HEK293 (cell line): ENCODE measurements around the gene ATE1.
A peak's percentile ranks its signal among the peaks of the same experiment; 100 is the strongest.

Source experiments
- CTCF ChIA-PET: fragments of 350-600 bp; formaldehyde crosslinking; extraction: SDS; loops from one replicate; lab custom pipeline; 2021; ENCODE audit warnings: antibody characterized with exemption; lab: Yijun Ruan, JAX
- POLR2A ChIA-PET: fragments of 300-600 bp; formaldehyde crosslinking; extraction: SDS; loops from one replicate; lab custom pipeline; 2020; ENCODE audit warnings: antibody characterized with exemption, inconsistent platforms; lab: Yijun Ruan, JAX
- H3K27ac ChIP-seq: fragments of 200-500 bp; sonication (Bioruptor generic); 2 replicates; pipeline ENCODE4 v1.5.1; 2014; ENCODE audit warnings: low read depth, low read length, control low read depth, inconsistent platforms; ENCODE audit errors: extremely low read depth
- H3K36me3 ChIP-seq, 2 experiments: fragments of 200-500 bp in 1 of 2; sonication (Bioruptor generic) in 1 of 2; 1 replicate in 1 of 2; 2 replicates in 1 of 2; pipeline ENCODE4 v1.5.1; 2014 to 2017; ENCODE audit warnings: inconsistent platforms in 2 of 2, low read length in 2 of 2; ENCODE audit not compliant: control insufficient read depth in 2 of 2, insufficient read depth in 1 of 2
- H3K4me1 ChIP-seq: fragments of 200-500 bp; sonication (Bioruptor generic); 2 replicates; pipeline ENCODE4 v1.5.1; 2014; ENCODE audit warnings: mild to moderate bottlenecking, low read length, inconsistent platforms; ENCODE audit not compliant: control insufficient read depth, insufficient read depth
- H3K4me3 ChIP-seq: 2 replicates; pipeline ENCODE4 v1.5.1; 2011; ENCODE audit warnings: low read depth, mild to moderate bottlenecking, control low read depth, low read length, moderate library complexity
- H3K9me3 ChIP-seq: fragments of 200-500 bp; sonication (Bioruptor generic); 2 replicates; pipeline ENCODE4 v1.5.1; 2014; ENCODE audit warnings: low read depth, low read length, inconsistent platforms; ENCODE audit not compliant: control insufficient read depth, insufficient read depth
- IKZF3 ChIP-seq: fragments of 450-650 bp; IDR thresholded peaks from 2 replicates; pipeline ENCODE4 v1.5.0; 2018; ENCODE audit warnings: missing biosample characterization, mild to moderate bottlenecking, missing genetic modification characterization, moderate library complexity
- KLF8 ChIP-seq: fragments of 450-650 bp; formaldehyde crosslinking; IDR thresholded peaks from 2 replicates; pipeline ENCODE4 v1.5.1; 2016; ENCODE audit warnings: missing biosample characterization, missing genetic modification characterization
- MYNN ChIP-seq: fragments of 450-650 bp; formaldehyde crosslinking; IDR thresholded peaks from 2 replicates; pipeline ENCODE4 v1.5.1; 2016; ENCODE audit warnings: missing biosample characterization, missing genetic modification characterization, borderline replicate concordance
- PRDM1 ChIP-seq: fragments of 450-650 bp; formaldehyde crosslinking; IDR thresholded peaks from 2 replicates; pipeline ENCODE4; 2016; ENCODE audit warnings: missing biosample characterization, missing genetic modification characterization
- SP3 ChIP-seq: fragments of 450-650 bp; formaldehyde crosslinking; IDR thresholded peaks from 2 replicates; pipeline ENCODE4 v1.5.1; 2016; ENCODE audit warnings: missing biosample characterization, missing genetic modification characterization
- SP7 ChIP-seq: fragments of 450-650 bp; formaldehyde crosslinking; IDR thresholded peaks from 2 replicates; pipeline ENCODE4 v1.5.1; 2016; ENCODE audit warnings: missing biosample characterization, missing genetic modification characterization
- YY1 ChIP-seq: fragments of 450-650 bp; formaldehyde crosslinking; IDR thresholded peaks from 2 replicates; pipeline ENCODE4 v1.5.1; 2018; ENCODE audit warnings: missing biosample characterization, missing genetic modification characterization
- ZNF133 ChIP-seq: fragments of 450-650 bp; formaldehyde crosslinking; IDR thresholded peaks from 2 replicates; pipeline ENCODE4 v1.5.1; 2016; ENCODE audit warnings: missing biosample characterization, missing genetic modification characterization
- ZNF155 ChIP-seq: fragments of 450-650 bp; formaldehyde crosslinking; IDR thresholded peaks from 2 replicates; pipeline ENCODE4 v1.5.1; 2016; ENCODE audit warnings: missing biosample characterization, missing genetic modification characterization
- ZNF174 ChIP-seq: fragments of 450-650 bp; formaldehyde crosslinking; IDR thresholded peaks from 2 replicates; pipeline ENCODE4 v1.5.0; 2017; ENCODE audit warnings: missing biosample characterization, mild to moderate bottlenecking, missing genetic modification characterization
- ZNF2 ChIP-seq: fragments of 450-650 bp; formaldehyde crosslinking; IDR thresholded peaks from 2 replicates; pipeline ENCODE4 v1.5.1; 2016; ENCODE audit warnings: missing biosample characterization, missing genetic modification characterization
- ZNF362 ChIP-seq: fragments of 450-650 bp; formaldehyde crosslinking; IDR thresholded peaks from 2 replicates; pipeline ENCODE4 v1.5.1; 2016; ENCODE audit warnings: missing biosample characterization, missing genetic modification characterization
- ZNF37A ChIP-seq: fragments of 450-650 bp; IDR thresholded peaks from 2 replicates; pipeline ENCODE4 v1.5.1; 2018; ENCODE audit warnings: missing biosample characterization, missing genetic modification characterization
- ZNF391 ChIP-seq: fragments of 450-650 bp; formaldehyde crosslinking; IDR thresholded peaks from 2 replicates; pipeline ENCODE4 v1.5.1; 2016; ENCODE audit warnings: low read depth, missing biosample characterization, missing genetic modification characterization, borderline replicate concordance
- ZNF518A ChIP-seq: fragments of 450-650 bp; formaldehyde crosslinking; conservative IDR thresholded peaks from 2 replicates; pipeline ENCODE4 v1.5.1; 2016; ENCODE audit warnings: low read depth, missing biosample characterization, missing genetic modification characterization
- ZNF529 ChIP-seq: fragments of 450-650 bp; formaldehyde crosslinking; IDR thresholded peaks from 2 replicates; pipeline ENCODE4 v1.5.1; 2017; ENCODE audit warnings: missing genetic modification characterization, missing biosample characterization; ENCODE audit not compliant: insufficient replicate concordance
- ZNF600 ChIP-seq: fragments of 450-650 bp; formaldehyde crosslinking; IDR thresholded peaks from 2 replicates; pipeline ENCODE4 v1.5.1; 2016; ENCODE audit warnings: missing biosample characterization, missing genetic modification characterization
- ZNF629 ChIP-seq: fragments of 450-650 bp; formaldehyde crosslinking; IDR thresholded peaks from 2 replicates; pipeline ENCODE4 v1.5.1; 2017; ENCODE audit warnings: missing biosample characterization, missing genetic modification characterization
- ZNF747 ChIP-seq: fragments of 450-650 bp; formaldehyde crosslinking; IDR thresholded peaks from 2 replicates; pipeline ENCODE4 v1.5.1; 2016; ENCODE audit warnings: missing biosample characterization, missing genetic modification characterization
- ZNF768 ChIP-seq: fragments of 450-650 bp; formaldehyde crosslinking; IDR thresholded peaks from 2 replicates; pipeline ENCODE4 v1.5.1; 2018; ENCODE audit warnings: missing biosample characterization, mild to moderate bottlenecking, missing genetic modification characterization
- ZNF843 ChIP-seq: fragments of 450-650 bp; formaldehyde crosslinking; IDR thresholded peaks from 2 replicates; pipeline ENCODE4 v1.5.1; 2016; ENCODE audit warnings: missing biosample characterization, missing genetic modification characterization
- ZXDB ChIP-seq: fragments of 450-650 bp; formaldehyde crosslinking; IDR thresholded peaks from 2 replicates; pipeline ENCODE4 v1.5.1; 2016; ENCODE audit warnings: missing biosample characterization, missing genetic modification characterization
- TF ChIP-seq, protein P1 (sequence below): fragments of 450-650 bp; formaldehyde crosslinking; IDR thresholded peaks from 2 replicates; pipeline ENCODE4 v1.5.1; 2016; ENCODE audit warnings: missing biosample characterization, missing genetic modification characterization
- TF ChIP-seq, protein P2 (sequence below): fragments of 450-650 bp; formaldehyde crosslinking; IDR thresholded peaks from 2 replicates; pipeline ENCODE4 v1.5.1; 2016; ENCODE audit warnings: missing biosample characterization, missing genetic modification characterization, low read depth
- TF ChIP-seq, protein P3 (sequence below): fragments of 450-650 bp; formaldehyde crosslinking; IDR thresholded peaks from 2 replicates; pipeline ENCODE4 v1.5.1; 2016; ENCODE audit warnings: missing biosample characterization, missing genetic modification characterization

ATE1 gene

DNA sequence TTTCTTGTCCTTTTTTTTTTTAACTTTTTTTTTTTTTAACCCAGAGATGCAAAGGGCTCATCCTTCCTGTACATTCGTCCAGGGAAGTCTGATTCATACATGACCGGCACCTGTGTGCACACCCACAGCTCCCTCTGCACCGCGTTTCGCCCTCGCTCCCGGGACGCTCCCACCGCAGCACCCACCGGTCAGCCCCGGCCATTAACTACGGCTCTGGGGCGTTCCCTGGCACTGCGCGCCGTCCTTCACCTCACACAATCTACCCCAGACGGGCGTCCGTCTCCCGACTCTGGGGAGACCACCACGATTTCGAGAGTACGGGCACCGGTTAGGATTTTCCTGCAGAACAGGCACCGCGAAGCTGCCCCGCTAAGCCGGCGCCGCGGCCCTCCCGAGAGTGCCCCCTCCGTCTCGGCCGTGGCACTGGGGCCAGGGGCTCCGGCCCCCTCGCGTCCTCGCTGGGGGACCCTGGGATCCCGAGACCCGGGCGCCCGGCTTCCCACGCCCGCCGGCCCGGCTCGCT, 452 bp downstream of the ATE1 start:
- H3K36me3 ChIP-seq = peaks cover 6 to 9% of the 10 kb centered on the region in 2 experiments
- POLR2A ChIA-PET = interaction anchor here (0.5 to 1.6 kb wide), 5 partner anchors 9 to 238 kb away, joined by 3 to 8 read pairs (median 3); partner anchors contain the start of gene NSMCE4A
- CTCF ChIA-PET = interaction anchor here (0.6 to 0.9 kb wide), 4 partner anchors 25 to 974 kb away, joined by 3 to 5 read pairs (median 4); no protein-coding TSS in a partner anchor
- no peak for TF ChIP-seq ZNF843 (tag by site-specific recombination)
- no peak for TF ChIP-seq ZNF133
- TF ChIP-seq YY1 (tag by site-specific recombination) = peak; percentile 13; the same call in 1 of the 2 replicates
- TF ChIP-seq, protein P1, sequence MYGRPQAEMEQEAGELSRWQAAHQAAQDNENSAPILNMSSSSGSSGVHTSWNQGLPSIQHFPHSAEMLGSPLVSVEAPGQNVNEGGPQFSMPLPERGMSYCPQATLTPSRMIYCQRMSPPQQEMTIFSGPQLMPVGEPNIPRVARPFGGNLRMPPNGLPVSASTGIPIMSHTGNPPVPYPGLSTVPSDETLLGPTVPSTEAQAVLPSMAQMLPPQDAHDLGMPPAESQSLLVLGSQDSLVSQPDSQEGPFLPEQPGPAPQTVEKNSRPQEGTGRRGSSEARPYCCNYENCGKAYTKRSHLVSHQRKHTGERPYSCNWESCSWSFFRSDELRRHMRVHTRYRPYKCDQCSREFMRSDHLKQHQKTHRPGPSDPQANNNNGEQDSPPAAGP = no peak
- TF ChIP-seq ZXDB (tag by site-specific recombination) = peak; percentile 17; the same call in 1 of the 2 replicates
- no peak for TF ChIP-seq MYNN
- TF ChIP-seq ZNF391 (tag by site-specific recombination) = no peak
- TF ChIP-seq ZNF747 (tag by site-specific recombination) = no peak
- no peak for TF ChIP-seq ZNF629 (tag by site-specific recombination)
- TF ChIP-seq, protein P2, sequence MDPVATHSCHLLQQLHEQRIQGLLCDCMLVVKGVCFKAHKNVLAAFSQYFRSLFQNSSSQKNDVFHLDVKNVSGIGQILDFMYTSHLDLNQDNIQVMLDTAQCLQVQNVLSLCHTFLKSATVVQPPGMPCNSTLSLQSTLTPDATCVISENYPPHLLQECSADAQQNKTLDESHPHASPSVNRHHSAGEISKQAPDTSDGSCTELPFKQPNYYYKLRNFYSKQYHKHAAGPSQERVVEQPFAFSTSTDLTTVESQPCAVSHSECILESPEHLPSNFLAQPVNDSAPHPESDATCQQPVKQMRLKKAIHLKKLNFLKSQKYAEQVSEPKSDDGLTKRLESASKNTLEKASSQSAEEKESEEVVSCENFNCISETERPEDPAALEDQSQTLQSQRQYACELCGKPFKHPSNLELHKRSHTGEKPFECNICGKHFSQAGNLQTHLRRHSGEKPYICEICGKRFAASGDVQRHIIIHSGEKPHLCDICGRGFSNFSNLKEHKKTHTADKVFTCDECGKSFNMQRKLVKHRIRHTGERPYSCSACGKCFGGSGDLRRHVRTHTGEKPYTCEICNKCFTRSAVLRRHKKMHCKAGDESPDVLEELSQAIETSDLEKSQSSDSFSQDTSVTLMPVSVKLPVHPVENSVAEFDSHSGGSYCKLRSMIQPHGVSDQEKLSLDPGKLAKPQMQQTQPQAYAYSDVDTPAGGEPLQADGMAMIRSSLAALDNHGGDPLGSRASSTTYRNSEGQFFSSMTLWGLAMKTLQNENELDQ (tag by site-specific recombination) = no peak
- TF ChIP-seq ZNF37A (tag by site-specific recombination) = no peak
- TF ChIP-seq SP3 (tag by site-specific recombination) = peak; percentile 38
- TF ChIP-seq KLF8 (tag by site-specific recombination) = peak; percentile 48
- peak; percentile 76 for TF ChIP-seq ZNF362
- no peak for TF ChIP-seq ZNF529
- TF ChIP-seq ZNF768 (tag by site-specific recombination) = no peak
- peak; percentile 88 for TF ChIP-seq ZNF600
- no peak for TF ChIP-seq SP7 (tag by site-specific recombination)
- TF ChIP-seq, protein P3, sequence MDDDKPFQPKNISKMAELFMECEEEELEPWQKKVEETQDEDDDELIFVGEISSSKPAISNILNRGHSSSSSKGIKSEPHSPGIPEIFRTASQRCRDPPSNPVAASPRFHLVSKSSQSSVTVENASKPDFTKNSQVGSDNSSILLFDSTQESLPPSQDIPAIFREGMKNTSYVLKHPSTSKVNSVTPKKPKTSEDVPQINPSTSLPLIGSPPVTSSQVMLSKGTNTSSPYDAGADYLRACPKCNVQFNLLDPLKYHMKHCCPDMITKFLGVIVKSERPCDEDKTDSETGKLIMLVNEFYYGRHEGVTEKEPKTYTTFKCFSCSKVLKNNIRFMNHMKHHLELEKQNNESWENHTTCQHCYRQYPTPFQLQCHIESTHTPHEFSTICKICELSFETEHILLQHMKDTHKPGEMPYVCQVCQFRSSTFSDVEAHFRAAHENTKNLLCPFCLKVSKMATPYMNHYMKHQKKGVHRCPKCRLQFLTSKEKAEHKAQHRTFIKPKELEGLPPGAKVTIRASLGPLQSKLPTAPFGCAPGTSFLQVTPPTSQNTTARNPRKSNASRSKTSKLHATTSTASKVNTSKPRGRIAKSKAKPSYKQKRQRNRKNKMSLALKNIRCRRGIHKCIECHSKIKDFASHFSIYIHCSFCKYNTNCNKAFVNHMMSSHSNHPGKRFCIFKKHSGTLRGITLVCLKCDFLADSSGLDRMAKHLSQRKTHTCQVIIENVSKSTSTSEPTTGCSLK = no peak
- no peak for TF ChIP-seq ZNF518A (tag by site-specific recombination)
- no peak for TF ChIP-seq ZNF155 (tag by site-specific recombination)
- TF ChIP-seq PRDM1 = no peak
- no peak for TF ChIP-seq ZNF174 (tag by site-specific recombination)
- TF ChIP-seq IKZF3 = no peak
- TF ChIP-seq ZNF2 (tag by site-specific recombination) = no peak

More for the DNA sequence above, 452 bp downstream of the ATE1 start:
- Histone ChIP-seq H3K4me3 (peak overlapping the region; percentile 82), H3K27ac (peak overlapping the region; percentile 96), H3K4me1 (peaks cover 8% of the 10 kb centered on the region; the same call in 1 of the 2 replicates), H3K9me3 (no peaks in the 10 kb centered on the region)
